ENCODE data around the gene HGD.
A peak's percentile ranks its signal among the peaks of the same experiment; 100 is the strongest.

HGD gene

DNA sequence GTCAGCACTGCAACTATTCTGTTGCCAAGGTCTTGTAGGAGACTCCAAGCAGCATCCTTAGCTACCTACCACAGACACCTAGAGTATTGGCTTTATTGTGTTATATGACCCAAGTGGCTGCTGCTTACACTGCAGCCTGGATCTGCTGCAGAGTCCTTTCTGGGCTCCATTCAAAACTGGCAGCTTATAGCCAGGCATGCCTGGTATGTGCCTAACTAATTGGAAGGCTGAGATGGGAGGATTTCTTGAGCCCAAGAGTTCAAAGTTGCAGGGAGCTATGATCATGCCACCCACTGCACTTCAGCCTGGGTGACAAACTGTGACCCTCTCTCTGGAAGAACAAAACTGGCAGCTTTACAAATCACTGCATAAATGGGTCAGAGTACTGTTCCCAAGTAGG, 77.3 kb downstream of the HGD start:
- TF ChIP-seq, protein P1, sequence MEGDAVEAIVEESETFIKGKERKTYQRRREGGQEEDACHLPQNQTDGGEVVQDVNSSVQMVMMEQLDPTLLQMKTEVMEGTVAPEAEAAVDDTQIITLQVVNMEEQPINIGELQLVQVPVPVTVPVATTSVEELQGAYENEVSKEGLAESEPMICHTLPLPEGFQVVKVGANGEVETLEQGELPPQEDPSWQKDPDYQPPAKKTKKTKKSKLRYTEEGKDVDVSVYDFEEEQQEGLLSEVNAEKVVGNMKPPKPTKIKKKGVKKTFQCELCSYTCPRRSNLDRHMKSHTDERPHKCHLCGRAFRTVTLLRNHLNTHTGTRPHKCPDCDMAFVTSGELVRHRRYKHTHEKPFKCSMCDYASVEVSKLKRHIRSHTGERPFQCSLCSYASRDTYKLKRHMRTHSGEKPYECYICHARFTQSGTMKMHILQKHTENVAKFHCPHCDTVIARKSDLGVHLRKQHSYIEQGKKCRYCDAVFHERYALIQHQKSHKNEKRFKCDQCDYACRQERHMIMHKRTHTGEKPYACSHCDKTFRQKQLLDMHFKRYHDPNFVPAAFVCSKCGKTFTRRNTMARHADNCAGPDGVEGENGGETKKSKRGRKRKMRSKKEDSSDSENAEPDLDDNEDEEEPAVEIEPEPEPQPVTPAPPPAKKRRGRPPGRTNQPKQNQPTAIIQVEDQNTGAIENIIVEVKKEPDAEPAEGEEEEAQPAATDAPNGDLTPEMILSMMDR (IDR thresholded peaks at IDR 0.05; ENCODE audit: low read depth, low read length, missing control alignments): no peak
- DNase-seq (ENCODE audit: low read depth): no peak
- H3K4me3 ChIP-seq (ENCODE audit: low read depth, low read length): no peak overlapping the region

DNA sequence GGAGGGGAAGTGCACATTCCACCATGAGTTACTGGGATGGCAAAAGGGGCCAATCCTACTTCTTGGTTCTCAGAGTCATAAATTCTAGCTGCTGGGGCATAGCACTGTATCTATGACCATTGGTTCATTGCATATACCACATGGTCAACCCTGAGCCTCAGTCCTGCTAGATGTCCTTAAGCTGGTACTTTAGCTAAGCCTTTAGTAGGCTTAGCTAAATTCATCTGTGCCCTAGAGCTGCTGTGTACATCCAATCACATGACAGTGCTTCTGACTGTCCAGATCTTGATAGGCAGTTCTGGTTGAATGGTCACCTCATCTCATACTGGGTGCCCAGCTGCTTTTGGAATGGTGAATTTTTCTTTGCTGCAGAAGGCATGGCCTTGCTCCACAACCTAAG, 77.7 kb downstream of the HGD start:
- no peak overlapping the region for H3K4me3 ChIP-seq (ENCODE audit: low read depth, low read length)
- DNase-seq (ENCODE audit: low read depth): no peak
- TF ChIP-seq, protein P1 (IDR thresholded peaks at IDR 0.05; ENCODE audit: low read depth, low read length, missing control alignments): no peak

DNA sequence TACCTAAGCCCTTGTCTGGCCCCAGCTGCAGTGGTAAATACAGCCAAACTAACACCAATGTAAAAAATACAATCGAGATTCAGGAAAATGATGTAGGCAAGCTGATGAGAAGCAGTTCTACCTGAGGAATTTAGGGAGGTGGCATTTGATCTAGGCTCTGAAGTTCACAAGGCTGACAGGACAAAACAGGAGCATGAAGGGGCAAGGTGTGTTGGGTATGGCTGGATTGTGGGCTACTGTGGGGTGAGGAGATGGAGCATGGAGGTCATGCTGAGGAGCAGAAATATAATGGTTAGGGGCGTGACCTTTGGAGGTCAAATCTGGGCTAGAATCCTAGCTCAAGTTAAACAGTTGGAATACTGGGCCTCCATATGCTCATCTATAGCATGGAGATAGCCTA, 79.4 kb downstream of the HGD start:
- DNase-seq (ENCODE audit: low read depth): no peak
- H3K4me3 ChIP-seq (ENCODE audit: low read depth, low read length): no peak overlapping the region
- TF ChIP-seq, protein P1 (IDR thresholded peaks at IDR 0.05; ENCODE audit: low read depth, low read length, missing control alignments): no peak

DNA sequence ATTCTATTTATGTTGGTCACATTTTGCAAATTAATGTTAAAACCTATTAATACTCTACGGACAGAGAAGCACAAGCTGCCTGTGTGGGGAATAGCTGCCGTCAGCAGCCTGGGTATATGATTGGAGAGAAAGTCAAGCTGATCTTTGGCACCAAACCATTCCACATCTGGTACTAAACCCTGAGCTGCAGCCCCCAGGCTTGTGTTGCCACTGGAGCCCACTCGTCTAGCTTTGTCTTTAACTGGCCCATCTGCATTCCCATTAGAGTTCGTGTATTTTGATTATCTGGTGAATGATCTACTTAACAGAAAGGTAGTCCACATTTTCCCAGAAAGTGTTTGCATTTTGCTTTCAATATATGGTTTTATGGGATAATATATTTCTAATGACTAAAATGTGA, 80.5 kb downstream of the HGD start:
- TF ChIP-seq, protein P1 (IDR thresholded peaks at IDR 0.05; ENCODE audit: low read depth, low read length, missing control alignments): no peak
- DNase-seq (ENCODE audit: low read depth): no peak
- H3K4me3 ChIP-seq (ENCODE audit: low read depth, low read length): no peak overlapping the region

DNA sequence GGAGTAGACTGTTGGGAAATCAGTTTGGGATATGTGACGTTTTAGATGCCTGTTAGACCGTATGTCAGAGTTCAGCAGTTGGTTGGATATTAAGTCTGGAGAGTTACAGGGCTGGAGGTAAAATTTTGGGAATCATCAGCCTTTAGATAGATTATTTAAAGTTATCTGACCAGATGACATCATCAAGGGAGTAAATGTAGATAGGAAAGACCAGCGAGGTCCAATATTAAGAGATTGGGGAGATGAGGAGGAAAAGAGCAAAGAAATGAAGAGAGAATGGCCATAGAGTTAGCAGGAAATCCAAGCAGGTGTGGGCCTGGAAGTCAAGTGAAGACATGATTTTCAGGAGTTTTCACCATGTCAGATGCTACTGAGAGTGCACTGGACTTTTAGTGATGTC, 82.8 kb downstream of the HGD start:
- H3K4me3 ChIP-seq (ENCODE audit: low read depth, low read length): no peak overlapping the region
- DNase-seq (ENCODE audit: low read depth): no peak
- TF ChIP-seq, protein P1 (IDR thresholded peaks at IDR 0.05; ENCODE audit: low read depth, low read length, missing control alignments): no peak

DNA sequence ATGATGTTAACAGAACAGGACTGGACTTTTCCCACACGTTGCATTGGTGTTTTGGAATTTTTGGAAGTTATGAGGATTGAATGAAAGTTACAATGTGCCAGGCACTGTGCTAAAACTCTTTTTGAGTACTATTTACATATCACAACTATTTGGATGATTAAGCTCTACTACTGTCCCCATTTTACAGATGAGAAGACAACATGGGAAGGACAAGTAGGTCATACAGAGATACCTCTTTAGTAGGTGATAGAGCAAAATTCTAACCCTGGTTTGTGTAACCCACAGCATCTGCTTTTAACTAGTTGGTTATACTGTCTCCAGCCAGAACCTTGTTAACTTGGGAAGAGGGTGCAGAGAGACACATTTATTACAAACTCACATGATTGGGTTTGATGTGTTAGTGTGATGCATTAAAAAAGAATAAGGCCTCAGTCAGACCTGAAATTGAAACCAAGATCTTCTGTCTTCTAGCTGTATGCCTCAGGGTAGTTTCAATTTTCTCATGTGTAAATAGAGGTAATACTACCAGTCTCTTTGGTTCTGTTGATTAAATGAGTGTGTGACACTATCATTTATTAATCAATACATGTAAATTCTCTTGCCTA, 84.5 kb downstream of the HGD start:
- DNase-seq (ENCODE audit: low read depth): no peak
- TF ChIP-seq, protein P1 (IDR thresholded peaks at IDR 0.05; ENCODE audit: low read depth, low read length, missing control alignments): no peak
- peak overlapping the region; percentile 100 for H3K4me3 ChIP-seq (ENCODE audit: low read depth, low read length)

DNA sequence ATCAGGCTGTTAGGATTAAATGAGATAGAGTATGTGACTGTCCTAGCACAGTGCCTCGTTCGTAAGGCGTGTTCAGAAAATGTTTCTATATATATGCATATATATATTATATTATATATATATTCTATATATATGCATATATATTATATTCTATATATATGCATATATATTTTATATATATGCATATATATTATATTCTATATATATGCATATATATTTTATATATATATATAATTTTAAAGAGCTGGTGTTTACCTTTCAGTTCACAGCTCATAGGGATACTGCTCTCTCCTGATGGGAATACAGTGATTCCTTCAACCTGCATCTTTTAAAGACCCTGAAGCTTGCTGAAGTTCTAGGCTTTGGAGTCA, 85.2 kb downstream of the HGD start:
- TF ChIP-seq, protein P1 (IDR thresholded peaks at IDR 0.05; ENCODE audit: low read depth, low read length, missing control alignments): no peak
- no peak for DNase-seq (ENCODE audit: low read depth)
- peak overlapping the region; percentile 100 for H3K4me3 ChIP-seq (ENCODE audit: low read depth, low read length)
